Activated CD4-positive, CD25-positive, alpha-beta regulatory T cell treated with anti-CD3 and anti-CD28 coated beads, Interleukin-2, amount 50 U/mL, for 72 hours (primary cell): ENCODE results near the gene GALNT17.

Experiments
- DNase-seq: peaks from one replicate; pipeline ENCODE4 v3.0.0; 2021

GALNT17 gene

DNA sequence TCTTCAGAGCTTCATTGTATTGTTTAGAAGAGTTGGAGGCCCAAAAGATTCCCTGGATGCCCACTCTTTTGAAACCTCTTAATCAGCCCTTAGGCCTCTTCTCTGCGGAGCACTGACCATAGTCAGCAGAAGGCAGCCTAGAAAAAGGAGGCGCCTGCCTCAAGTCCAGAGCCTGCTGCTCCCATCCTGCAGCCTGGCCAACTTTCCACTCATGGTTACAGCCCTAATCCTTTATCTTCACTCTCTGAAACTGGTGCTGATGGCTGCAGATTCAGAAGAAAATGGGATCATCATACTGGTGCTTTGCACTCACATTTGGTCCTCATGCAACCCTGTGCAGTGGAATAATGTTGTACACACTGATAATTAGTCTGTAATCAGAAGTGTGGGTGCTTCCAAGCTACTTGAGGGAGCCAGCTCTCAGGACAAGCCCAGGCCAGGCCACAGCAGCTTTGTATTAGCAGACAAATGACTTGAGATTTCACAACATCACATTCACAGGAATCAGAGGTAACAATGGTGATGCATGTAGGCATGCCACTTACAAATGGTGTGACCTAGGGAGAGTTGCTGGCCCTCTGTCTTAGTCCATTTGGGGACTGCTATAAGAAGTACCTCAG is 272.9 kb downstream of the GALNT17 start:
- no peak for DNase-seq

DNA sequence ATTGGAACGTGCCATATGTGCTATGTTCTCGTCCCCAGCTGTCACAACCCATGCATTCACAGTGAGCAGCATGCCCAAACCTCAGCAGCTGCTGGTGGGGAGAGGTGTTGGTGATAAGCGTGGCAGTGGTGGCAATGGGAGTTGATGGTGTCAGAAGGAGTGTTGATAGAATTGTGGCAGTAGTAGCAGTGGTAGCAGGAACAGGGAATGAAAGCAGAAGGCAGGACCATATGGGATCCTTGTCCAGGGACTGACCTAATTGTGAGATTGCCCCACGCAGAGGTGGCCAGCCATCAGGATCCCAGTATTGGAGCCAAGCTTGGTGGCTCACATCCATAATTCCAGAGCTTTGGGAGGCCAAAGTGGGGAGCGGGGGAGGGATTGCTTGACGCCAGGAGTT is 276.3 kb downstream of the GALNT17 start:
- DNase-seq = no peak

DNA sequence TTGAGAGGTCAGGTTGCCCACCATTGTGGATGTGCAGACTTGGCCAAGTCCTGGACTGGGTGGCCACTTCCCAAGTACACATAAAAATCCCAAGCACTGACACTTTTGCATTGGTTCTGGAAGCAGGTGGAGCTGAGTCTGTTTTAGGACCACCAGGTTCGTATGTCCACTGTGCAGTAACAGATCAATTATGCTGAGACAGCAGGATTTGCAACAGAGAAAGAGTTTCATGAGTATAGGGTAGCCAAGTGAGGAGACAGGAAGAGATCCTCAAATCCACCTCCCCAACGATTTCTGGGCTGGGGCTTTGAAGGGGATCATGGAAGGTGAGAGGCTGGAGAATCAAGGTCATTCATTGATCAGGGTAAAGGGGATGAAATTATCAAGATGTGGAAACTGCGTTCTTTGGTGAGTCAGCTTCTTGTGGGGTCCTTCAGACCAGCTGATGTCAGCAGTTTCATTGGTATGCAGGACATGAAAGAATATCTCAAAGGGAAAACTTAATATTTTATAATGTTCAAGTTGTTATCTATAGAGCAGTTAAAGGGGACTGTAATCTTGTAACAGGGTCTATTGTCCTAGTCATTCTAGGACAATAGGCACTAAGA is 277.7 kb downstream of the GALNT17 start:
- DNase-seq = no peak

DNA sequence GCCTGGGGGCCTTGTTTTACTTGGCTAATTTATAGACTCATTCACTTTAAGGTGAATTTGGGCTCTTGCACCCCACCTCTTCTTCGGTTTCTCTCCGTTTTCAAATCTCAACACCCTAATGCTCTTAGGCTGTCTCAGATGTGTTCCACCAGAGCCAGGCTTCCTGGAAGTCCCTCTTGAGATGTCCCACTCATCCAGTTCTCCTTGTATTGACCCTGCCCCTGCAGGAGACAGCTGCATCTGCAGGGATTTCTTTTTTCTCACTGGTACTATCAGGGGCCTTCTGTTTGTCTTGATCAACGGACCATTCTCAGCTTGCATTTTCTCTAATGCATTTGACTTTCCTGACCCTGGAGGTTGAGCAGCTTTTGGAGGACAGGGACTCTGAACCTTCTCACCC is 279.5 kb downstream of the GALNT17 start:
- no peak for DNase-seq

DNA sequence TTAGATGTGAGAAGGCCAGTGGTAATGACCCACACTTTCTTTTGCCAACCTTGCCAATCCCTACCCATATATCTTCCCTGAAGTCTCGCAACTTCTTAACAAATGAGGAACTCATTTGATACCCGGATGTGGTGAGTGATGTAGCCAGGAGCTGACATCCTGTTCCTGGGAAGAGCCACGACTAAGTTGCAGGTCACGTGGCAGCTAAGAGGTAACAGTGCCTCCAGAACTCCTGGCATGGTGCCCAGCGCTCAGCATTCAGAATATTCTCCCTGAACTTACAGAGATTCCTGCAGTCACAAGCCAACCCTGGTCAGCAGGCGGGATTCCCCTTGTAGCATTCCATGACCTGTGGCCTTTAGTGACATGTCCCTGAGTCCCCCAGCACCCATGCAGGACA is 282.5 kb downstream of the GALNT17 start:
- no peak for DNase-seq

DNA sequence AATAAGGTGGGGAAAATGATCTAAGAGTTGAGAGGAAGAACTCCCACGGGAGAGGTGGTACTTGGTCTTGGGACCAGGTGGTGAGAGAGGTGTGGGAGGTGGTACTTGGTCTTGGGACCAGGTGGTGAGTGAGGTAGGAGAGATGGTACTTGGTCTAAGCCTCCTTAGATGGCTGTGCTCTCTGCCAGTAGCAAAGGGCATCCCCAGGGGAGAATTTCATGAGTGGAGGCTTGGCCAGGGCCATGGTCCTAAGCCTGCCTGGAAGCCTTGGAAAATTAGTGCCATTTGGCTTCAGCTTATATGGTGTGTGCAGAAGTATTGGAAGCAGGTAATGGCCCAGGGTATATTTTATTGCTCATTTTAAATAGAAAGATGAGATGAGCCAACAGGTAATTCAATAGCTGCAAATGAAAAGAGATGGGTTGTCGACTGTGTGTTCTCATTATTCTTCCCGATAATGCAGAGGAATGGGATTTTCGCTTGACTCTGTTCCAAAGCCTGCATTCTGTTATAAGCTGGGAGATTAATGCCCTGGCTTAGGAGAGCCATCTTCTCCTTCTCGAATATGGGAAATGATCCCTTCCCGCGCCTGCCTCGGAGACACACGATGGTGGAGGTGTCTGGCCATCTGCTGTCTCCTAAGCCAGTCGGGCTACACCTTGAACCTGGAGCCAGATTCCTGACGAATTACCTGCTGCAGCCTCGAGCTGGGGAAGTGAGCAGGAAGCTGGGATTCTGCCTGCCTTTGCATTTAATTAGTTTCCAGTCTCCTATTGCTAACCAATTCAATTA is 287.8 kb downstream of the GALNT17 start:
- no peak for DNase-seq

DNA sequence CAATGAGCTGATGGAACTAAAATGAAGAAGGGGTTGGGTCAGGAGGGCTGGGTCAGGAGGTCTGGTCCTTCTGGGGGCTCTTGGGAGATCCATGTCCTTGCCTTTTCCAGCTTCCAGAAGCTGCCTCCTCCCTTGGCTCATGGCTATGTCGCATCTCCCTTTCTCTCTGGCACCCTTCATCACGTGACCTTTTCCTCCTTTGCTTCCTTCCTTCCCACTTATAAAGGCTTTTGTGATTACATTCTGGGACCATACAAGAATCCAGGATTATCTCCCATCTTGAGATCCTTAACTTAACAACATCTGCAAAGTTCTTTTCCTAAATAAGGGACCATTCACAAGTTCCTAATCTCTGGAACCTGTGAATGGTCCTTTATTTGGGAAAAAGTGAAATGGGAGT is 290.2 kb downstream of the GALNT17 start:
- no peak for DNase-seq

DNA sequence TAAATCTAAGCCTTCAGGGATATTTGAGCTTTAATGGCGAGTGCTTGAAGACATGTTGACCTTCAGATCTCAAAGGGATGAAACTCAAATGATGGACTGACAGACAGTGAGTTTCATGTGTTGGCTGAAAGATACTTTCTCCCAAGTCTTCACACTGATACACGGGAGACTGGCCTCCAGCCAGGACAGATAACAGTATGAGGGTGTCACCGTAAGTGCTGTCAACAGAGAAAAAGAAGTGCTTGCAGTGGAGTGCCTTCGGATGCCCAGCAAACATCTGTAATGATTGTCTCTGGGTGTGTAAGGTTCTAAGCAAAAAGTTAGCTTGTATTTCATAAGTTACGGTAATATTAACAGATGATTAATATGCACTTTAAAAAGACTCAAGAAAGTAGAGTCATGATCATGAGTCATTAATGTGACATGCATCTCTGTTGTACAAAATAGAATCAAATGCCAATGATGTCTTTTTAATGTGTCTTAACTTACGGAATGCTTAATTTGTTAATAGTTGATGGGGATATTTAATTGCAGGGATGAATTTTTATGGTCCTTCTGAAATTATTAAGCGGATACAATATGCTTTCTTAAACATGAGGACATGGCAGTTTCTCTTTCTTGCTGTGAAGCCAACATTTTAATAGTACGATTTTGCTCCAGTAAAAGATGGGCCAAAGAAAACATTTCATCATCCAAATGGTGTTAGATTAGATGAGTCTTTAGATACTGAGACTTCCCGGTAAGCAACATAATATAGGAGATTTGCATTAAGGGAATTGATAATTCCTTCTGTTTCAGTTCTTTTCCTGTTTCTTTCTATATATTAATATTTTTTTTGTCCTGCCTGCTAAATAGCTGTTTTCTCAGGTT is 292.5 kb downstream of the GALNT17 start:
- DNase-seq = no peak

DNA sequence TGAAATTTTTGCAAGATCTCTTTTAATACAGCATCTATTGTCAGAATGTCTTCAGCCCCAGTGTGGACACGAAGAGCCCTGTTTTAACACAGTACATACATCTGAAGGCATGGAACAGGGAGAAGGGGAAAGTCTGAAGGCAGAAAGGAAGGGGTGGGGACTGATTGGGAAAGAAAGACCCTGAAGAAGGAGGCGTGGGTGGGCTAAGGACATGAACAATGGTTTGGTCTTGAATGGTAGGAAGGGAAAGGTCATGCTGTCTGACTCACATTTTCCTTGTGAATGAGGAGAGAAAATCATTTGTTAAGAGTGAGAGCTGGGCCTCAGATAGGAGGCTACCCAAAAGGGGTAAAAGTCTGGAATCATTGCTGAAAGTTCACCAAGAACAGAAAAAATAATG is 297.1 kb downstream of the GALNT17 start:
- DNase-seq = no peak

DNA sequence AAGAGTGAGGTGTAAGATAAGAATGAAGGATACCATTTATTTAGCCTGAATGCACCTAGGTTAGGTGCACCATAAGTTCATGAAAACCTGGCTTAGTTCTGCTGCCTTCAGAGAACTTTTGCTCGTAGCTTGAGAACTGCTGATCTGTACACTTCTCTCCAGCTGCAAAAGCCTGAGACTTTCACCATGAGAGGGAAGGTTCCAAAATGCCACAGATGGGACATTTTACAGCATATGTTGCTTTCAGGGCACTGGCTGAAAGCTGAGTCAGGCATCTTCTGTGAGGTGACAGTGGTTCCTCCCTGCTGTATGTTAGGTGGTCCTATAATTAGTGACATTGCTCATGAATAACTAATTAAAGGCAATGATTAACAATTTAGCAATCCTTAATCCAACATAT is 298.3 kb downstream of the GALNT17 start:
- no peak for DNase-seq

DNA sequence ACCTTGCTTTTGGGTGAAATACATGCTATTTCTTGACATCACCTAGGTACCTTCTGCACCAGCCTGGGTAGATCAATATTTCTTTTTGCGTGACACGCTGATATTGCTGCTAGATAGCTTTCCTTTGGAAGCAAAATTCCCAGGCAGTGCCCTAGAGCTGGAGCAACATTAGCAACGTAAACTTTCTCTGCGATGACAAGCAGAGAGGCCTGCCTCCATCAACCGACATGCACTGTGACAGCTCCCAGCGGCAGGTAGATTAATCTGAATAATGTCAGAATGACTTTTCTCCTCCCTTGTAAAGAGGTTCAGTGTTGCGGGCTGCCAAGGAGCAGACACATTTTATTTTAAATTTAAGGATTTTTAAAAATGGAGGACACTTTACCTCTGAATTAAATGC is 307.4 kb downstream of the GALNT17 start:
- DNase-seq = no peak

DNA sequence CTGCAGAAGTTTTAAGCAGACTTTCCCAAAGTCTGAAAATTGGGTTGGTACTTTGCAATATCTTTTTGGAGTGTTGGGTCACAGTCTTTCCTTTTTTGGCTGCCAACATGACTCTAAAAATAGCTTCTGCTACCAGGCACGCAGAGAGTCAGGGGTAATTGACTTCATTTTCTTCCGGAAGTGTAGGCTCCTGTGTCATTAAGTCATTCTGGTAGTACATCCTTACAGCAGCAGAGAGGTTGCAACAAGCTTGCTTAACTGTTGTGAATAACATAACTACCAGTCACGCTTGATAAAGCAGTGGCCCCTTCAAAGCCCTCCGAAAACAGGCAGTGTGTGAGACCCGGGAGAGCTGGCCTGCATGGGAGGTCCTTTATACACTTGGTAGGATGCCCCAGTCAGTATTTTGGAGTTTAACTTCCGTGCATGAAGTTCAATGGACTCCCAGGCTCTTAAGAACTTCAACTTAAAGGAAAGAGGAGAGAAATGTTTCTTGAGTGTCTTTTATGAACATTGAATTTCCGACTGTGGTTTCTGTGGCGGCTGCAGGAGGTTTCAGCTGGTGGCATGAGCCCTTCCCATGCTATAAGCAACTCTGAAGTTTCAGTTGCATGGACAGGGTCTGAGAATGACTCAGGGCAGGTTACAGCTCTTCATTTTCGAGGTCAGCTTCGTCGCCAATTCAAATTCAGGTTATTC is 310.7 kb downstream of the GALNT17 start:
- DNase-seq = no peak

DNA sequence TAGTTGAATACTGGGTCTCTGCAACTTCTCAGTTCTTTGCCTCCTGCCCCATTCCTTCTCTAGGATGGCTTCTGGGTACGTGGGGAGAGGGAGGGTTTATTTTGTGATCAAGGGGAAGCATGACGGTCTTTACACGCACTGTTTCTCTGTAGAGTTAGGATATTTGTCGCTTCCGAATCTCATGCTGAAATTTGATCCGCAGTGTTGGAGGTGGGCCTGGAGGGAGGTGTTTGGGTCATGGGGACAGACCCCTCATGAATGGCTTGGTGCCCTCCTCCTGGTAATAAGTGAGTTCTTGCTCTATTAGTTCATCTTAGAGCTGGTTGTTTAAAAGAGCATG is 311.2 kb downstream of the GALNT17 start:
- DNase-seq = no peak

DNA sequence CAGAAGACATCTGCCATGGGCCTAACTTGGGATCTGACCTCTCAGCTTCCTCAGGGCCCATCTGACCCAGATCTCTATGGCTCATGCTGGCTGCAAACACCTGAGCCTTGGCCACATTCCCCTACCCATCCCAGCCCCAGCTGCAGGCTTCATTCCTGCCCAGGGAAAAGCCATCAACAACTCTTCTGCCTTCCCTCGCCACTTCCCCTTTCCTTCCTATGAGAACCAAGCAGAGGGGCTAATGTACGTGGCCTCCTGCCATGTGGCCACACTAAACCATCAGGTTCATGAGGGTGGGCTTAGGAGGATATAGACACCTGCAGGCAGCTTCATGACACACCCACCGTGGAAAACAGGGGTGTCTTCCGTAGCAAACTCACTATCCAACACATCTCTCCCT is 312.2 kb downstream of the GALNT17 start:
- DNase-seq = no peak

DNA sequence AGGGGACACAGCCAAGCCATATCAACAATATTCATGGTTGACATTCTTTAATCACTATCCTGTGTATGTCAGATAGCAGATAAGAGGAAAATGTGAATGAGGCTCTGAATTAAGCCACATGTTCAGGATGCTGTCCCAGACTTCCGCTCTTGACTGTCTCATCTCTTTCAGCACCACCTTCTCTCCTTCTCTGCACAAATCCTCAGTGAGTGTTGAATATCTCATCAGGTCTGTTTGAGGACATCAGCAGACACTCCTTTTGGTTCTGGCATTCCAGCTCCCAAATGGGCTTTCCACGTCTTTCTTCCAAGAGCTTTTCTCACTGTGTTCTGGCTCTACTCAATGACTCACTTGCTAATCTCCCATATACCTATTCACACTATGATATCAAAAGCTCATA is 321.7 kb downstream of the GALNT17 start:
- no peak for DNase-seq

DNA sequence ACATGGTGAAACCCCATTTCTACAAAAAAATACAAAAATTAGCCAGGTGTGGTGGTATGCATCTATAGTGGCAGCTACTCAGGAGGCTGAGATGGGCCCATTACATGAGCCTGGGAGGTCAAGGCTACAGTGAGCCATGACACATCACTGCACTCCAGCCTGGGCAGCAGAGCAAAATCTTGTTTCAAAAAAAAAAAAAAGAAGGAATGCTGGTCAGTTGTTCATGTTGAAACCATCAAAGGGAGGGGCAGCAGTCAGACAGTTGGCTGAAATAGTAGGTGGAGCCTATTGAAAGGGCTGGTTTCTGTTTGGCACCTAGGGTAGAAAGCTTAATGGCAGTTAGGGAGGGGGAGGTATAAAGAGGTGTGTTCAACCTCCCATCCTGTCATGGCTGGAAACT is 323.0 kb downstream of the GALNT17 start:
- DNase-seq = no peak

DNA sequence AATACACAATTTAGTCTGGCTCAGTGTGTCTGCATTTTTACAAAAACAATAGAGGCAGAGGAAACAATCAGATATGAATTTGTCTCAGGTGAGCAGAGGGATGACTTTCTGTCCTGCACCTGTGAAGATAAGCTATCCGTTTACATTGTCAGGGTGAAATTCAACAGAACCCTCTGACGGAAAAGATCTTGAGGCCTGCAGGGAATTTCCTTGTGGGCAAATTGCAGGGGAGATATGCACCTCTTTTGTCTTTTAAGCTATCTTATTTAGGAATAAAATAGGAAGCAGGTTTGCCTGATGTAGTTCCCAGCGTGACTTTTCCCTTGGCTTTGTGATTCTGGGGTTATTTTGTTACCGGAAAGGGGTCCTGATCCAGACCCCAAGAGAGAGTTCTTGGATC is 325.1 kb downstream of the GALNT17 start:
- DNase-seq = no peak

DNA sequence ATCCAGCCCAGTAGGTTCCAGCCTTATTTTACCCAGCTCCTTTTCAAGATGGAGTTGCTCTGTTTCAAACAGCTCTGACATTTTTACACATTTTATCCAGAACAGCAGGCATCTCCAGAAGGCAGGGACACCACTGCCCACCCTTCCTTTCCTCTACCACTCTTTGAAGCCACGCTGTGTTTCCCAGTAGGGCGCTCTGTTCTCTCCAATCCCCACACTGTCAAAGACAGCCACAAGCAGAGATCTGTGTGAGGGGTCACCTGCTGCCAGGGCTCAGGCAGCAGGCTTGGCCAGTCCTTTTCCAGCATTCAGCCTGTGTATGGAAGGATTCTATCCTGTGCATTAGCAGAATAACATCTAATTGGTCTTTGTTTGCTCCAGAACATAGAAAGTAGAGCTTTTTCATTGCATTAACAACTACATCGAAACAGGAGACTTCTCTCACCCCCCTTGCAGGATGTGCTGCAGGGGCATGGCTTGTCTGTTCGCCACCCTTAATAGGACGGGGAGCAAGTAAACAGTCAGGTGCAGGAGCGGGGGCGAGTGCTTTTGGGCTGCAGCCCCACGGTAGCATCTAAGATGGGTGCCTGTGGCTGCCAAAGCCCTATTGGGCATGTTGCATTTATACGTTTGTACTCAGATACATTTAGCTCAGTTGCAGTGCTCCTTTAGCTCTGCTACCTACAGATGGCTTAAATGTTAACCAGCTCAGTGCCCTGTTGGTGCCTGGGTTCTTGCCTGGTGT is 326.1 kb downstream of the GALNT17 start:
- DNase-seq = no peak

DNA sequence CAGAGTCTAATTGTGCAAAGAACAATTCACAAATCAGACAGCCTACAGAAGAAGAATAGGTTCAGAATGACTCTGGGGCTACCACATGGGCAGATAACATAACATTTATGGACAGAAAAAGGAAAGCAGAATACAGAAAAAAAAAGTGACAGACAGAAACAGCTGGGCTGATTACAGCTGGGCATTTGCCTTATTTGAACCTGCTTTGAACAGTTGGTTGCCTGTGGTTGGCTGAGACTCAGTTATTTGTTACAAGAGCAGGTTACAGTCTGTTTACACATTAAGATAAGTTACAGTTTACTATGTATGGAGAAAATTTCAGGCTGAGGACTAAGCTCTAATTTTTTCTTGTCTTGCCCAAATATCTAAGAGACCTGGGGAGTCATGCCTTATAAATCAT is 327.2 kb downstream of the GALNT17 start:
- DNase-seq = no peak

DNA sequence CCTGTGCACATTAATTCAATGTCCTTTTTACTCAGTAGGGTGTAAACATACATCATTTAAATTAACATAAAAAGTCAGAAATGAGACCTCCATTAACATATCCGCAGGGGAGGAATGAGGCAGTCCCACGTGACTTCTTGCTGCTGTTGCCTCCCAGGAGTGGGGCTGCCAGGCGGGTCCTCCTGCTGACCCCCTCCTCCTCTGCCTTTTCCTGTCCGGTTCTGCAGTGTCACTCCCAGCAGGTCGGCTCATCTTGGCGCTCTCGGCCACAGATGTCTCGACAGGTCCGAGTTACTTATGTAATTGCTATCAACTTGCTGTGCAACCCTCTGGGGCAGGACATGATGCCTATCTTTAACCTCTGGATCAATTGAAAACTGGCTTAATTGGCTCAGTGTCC is 329.6 kb downstream of the GALNT17 start:
- DNase-seq = no peak

DNA sequence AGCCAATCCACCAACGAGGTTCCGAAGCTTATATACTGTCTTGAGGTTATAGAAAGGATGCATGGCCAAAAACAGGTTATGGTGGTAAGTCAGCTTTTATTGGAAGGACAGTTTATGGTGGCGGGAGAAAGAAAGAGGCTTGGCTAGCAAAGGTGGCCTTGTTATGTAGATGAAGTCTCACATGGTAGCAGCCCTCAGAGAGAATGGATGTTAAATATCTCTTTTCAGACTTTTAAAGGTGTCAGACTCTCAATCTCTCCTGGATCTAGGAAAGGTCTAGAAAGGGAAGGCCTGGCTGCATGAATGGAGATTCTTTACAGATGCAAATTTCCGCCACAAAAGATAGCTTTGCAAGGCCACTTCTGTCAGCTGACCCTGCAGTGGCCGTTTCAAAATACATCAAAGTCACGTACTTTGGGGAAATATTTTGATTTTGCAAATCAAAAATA is 333.8 kb downstream of the GALNT17 start:
- DNase-seq = no peak
